ENCODE results near the gene CDS2.

The CDS2 gene

GRCh38 chr20:5182615-5183254 is 55.9 kb downstream of the CDS2 start:
- no peak for DNase-seq

- DNase-seq: no peak
Measured at GRCh38 chr20:5183731-5184474, 57.1 kb downstream of the CDS2 start.

DNA sequence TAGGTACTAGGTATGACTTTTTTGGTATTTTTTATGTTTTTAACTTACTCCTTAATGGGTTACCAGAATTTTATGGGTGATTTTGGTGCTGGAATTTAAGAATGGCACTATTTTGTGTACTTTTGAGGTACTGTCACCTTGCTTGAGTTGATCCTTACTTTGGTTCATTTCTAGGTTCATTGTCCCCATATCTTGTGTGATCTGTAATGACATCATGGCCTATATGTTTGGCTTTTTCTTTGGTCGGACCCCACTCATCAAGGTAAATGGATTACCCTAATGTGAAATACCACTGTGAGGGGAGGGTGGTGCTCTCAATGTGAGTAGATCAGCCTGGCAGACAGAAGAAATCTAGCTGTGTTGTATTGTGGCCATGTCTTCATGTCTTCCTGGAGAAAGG is 57.9 kb downstream of the CDS2 start:
- DNase-seq: no peak

GRCh38 chr20:5187122-5187521 is 60.3 kb downstream of the CDS2 start:
- DNase-seq: no peak

DNA sequence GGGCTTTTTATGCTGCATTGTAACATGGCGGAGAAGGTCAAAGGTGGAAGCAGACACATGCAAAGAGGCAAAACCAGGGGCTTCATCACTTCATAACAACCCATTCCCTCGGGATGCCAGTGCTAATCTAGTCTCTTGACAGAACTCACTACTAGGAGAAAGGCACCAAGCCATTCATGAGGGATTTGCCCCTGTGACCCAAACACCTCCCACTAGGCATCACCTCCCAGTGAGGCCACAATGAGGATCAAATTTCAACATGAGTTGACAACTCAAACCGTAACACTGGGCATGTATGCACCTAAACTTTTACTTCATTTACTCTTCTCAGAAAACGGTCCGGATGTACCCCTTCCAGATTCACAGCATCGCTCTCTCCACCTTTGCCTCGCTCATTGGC is 61.9 kb downstream of the CDS2 start:
- DNase-seq: no peak

DNA sequence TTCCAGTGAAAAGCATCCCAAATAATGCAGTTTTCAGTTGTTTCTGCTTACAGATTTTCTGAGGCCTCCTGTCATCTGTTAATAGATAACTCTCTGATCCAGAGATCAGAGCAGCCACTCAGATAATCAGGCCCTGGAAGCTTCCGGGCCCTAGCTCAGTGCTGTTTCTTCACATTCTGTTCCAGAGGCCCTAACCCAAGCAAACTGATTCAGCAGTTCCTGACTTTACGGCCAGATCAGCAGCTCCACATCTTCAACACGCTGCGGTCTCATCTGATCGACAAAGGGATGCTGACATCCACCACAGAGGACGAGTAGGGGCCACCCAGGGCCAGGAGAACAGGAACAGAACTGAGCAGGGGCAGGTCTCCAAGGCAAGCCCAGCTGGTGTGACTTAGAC is 63.1 kb downstream of the CDS2 start:
- DNase-seq: no peak

- no peak for DNase-seq
Measured at GRCh38 chr20:5190444-5190843, 63.6 kb downstream of the CDS2 start.

DNA sequence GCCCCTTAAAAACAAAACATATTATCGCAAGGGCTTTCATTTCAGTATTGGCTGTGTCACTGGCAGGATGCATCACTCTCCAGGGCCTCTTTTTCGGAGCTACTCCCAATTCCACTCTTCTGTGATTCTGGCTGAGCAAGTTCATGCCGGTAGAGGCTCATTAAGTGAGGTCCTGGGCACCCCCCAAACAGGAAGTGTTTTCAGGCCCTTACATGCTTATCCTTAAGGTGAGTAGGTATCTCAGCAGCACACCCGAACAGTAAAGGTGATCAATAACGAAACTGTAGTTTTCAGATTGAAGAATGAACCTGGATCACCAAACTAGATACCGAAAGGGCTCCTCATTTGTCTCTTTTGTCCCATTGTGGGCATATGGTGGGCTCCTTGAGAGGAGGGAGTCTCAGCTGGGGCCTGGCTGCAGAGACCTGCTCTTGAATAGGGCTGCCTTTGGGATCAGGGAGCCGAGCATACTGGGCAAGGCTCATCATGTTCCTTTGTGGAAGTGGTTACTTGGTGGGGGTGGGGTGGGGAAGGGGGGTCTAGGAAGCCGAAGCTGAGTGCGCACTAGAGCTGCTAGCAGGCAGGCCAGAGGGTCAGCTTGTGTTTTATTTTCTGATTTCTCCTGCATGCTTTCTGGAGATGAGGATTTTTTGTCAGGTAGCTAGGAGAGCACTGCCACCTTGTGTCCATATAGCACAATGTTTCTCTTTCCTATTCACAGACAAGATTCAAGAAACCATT is 65.2 kb downstream of the CDS2 start:
- no peak for DNase-seq

DNA sequence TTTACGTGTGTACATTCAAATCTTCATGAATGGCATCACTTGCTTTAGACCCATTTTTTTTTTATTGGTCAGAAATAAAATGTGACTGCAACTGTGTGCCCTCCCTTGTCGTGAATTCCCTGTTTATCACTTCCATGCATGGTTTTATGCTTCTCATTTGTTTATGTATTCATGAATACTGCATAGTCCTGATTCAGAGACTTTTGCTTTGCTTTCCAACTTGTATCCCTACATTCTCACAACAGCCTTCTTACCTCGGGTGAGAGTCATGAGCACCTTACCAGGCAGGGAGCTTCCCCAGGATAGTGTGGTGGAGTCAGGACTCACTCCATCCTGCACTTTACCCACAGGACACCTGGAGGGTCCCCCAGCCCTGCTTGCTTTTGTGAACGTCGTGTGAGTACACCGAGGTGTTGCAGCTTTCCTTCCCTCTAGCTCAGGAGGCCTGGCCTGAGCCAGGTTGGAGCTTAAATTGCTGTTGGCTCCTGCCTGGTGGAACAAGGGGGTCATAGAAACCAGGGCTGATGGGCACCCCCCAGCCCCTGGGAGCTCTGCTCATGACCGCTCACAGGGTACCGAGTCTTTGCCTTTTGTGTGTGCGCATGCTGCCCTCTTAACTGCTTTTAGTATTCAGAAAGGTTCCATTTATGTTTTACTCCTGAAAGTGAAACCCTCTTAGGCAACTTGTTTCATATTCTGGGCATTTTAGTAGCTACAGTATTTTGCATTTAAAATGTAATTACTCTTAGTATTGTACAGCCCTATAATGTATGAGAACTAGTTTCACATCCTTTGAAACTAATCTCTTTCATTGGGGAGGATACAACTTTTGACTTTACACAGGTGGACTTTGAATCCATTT is 66.0 kb downstream of the CDS2 start:
- no peak for DNase-seq

DNA sequence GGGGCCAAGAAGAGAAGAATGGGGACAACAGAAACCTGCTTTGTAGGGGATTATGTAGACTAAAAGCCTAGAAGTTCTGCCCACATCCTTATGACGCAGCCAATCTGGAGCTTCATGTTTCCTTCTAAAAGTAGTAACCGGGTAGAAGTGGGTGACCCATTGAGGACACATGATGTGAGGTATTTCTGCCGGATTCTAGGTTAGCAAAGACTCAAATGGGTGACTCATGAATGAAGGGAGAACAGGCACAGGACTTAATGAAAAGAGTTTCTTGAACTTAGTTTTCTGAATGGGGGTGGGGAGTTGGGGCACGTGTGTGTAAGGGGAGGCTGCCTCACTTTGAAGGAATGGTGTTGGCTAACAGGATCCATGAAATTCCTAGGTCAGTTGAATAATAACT is 68.8 kb downstream of the CDS2 start:
- DNase-seq: no peak

GRCh38 chr20:5196149-5196548 is 69.3 kb downstream of the CDS2 start:
- no peak for DNase-seq

GRCh38 chr20:5197270-5197827 is 70.5 kb downstream of the CDS2 start:
- no peak for DNase-seq

- DNase-seq: no peak
Measured at GRCh38 chr20:5197847-5198650, 71.2 kb downstream of the CDS2 start.

DNA sequence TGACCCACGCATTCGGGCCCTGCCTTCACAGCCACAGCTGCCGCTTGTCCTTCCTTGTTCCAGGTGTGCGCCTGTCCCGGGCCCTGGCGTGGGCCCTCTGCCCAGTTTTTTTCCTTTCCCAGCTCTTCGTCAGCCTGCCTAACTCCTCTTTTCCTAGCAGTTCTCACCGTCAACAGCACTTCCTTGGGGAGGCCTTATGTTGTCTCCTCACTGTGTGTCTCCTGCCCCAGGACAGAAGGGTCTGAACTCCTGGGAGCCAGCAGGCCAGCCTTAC is 71.8 kb downstream of the CDS2 start:
- no peak for DNase-seq

- no peak for DNase-seq
Measured at GRCh38 chr20:5203380-5203779, 76.6 kb downstream of the CDS2 start.

- peak; percentile 64 for DNase-seq
Measured at GRCh38 chr20:5205348-5206210, 78.8 kb downstream of the CDS2 start.

DNA sequence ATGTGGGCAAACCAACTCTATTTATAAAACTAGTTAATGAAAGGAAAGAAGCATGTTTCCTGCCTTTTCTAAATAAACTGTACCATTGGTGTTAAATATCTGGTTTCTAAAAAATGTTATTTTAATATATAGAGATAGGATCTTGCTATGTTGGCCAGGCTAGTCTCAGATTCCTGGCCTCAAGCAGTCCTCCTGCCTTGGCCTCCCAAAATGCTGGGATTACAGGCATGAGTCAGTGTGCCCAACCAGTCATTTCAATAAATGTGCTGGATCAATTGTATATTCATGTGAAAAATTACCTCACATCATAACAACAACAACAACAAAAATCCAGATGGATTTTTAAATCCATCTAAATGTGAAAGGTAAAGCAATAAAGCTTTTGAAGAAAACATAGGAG is 80.3 kb downstream of the CDS2 start:
- DNase-seq: no peak

GRCh38 chr20:5211803-5212714 is 85.3 kb downstream of the CDS2 start:
- no peak for DNase-seq

DNA sequence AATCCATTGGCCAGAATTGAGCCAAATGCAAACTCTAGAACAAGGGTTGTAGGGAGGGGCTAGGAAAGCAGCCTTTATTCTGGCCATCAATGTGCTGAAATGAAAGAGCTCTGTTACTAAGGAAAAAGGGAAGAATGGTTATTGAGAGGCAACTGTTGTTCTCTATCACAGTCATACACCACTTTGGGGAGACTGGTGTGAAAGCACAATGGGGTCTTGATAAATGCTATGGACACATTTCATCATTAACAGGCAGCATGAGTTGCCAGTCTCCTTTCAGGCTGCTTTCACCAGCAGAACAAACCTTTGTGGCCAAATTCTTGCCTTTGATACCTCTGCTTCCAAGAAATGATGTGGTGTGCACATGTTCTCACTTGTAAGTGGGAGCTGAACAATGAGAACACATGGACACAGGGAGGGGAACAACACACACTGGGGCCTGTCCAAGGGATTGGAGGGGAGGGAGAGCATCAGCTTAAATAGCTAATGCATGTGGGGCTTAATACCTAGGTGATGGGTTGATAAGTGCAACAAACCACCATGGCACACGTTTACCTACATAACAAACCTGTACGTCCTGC is 86.2 kb downstream of the CDS2 start:
- DNase-seq: no peak

GRCh38 chr20:5214826-5215225 is 88.0 kb downstream of the CDS2 start:
- no peak for DNase-seq
